NCI-H510A (cell line): Measurements from ENCODE around the gene HBA1.
"Not testable (repeated sequence)": the region's sequence is repeated elsewhere in the genome, so short reads cannot be mapped to it uniquely, and the experiment has no call there.

Source experiments
- DNase-seq: peaks from one replicate; lab custom pipeline; 2025; lab: John Stamatoyannopoulos, UW

HBA1 gene

GRCh38 chr16:159136-159849 is 17.2 kb upstream of the HBA1 start:
- DNase-seq = no peak

GRCh38 chr16:160242-160641 is 16.2 kb upstream of the HBA1 start:
- not testable (repeated sequence) for DNase-seq

DNA sequence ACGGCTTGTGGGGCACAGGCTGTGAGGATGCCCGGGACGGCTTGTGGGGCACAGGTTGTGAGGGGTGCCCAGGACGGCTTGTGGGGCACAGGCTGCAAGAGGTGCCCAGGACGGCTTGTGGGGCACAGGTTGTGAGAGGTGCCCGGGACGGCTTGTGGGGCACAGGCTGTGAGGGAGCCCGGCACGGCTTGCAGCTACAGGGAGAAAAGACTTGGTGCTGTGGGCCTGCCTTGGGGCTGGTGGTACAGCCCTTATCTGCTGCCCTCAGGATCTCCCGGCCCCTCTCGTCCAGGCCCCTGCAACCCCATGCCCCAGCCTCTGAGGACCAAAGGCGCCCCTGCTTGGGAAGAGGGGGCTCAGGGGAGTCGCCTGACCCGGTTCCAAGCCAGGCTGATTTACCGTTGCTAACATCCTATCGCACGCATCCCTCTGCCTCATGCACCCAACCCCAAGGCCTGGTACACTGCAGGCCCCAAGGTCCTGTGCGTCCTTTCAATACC is 15.7 kb upstream of the HBA1 start:
- no peak for DNase-seq

DNA sequence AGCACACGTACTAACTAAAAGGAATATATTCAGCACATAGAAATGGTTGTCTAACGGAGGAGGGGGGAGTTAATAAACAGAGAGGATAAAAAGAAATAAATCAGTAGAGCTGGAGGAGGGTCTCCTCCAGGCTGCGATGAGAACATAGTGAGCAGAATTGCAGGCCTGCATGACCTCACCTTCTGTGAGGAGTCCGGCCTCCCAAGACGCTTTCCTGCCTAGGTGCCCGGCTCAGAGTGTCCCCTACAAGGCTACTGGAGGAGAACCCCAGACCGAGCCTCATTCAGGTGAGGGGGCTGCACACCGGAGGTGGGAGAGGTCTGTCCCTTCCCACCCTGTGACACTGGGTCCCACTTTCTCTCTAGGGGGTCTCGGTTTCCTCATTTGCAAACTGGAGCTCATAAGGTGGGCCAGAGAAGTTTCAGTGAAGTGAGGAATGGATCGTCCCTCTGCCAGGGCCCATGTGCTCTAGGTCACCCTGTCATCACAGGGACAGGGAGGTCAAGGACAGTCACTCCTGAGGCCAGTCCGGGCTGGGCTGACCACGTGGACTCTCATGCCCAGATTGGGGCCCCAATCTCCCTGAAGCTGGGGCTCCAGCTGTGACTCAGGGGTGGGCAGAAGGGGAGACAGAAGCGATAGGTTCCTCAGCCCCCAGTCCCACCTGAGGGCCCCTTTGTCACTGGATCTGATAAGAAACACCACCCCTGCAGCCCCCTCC is 14.0 kb upstream of the HBA1 start:
- DNase-seq = no peak

DNA sequence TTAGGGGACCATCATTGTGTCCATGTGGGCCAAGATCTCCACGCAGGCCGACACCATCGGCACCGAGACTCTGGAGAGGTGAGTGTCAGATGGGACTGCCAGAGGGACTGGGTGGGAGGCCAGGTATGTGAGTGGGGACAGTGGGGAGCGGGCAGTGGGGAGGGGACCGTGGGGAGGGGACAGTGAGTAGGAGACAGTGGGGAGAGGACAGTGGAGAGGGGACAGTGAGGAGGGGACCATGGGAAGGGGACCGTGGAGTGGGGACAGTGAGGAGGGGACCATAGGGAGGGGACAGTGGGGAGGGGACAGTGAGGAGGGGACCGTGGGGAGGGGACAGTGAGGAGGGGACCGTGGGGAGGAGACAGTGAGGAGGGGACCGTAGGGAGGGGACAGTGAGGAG is 13.3 kb upstream of the HBA1 start:
- not testable (repeated sequence) for DNase-seq

GRCh38 chr16:163696-164095 is 12.8 kb upstream of the HBA1 start:
- DNase-seq = not testable (repeated sequence)

DNA sequence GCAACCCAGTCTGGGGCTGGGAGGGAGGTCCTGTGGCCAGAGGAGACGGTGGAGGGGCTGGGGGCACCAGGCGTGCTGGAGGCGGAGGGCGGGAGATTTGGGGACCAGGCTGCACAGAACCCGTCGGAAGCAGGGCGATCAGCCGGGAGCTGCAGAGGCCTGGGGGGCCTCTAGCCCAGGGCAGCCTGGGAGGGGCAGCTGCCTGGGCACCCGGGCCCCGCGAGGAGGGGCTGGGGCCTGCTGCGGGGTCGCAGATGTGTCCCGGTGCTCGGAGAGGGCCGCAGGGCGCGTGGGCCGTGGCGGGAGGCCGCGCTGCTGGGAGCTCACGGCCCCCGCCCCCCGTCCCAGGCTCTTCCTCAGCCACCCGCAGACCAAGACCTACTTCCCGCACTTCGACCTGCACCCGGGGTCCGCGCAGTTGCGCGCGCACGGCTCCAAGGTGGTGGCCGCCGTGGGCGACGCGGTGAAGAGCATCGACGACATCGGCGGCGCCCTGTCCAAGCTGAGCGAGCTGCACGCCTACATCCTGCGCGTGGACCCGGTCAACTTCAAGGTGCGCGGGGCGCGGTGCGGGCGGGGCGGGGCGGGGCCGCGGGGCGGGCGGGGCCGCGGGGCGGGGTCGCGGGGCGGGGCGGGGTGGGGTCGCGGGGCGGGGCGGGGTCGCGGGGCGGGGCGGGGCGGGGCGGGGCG is 12.2 kb upstream of the HBA1 start:
- not testable (repeated sequence) for DNase-seq

GRCh38 chr16:164827-165538 is 11.5 kb upstream of the HBA1 start:
- DNase-seq = no peak

- DNase-seq = no peak
These were observed 10.7 kb upstream of the HBA1 start, which contains the start of gene HBM for GRCh38 chr16:165539-166374. Gene HBM (plus strand): TSS chr16:165978. CDS start chr16:165998, 20 bp downstream.

DNA sequence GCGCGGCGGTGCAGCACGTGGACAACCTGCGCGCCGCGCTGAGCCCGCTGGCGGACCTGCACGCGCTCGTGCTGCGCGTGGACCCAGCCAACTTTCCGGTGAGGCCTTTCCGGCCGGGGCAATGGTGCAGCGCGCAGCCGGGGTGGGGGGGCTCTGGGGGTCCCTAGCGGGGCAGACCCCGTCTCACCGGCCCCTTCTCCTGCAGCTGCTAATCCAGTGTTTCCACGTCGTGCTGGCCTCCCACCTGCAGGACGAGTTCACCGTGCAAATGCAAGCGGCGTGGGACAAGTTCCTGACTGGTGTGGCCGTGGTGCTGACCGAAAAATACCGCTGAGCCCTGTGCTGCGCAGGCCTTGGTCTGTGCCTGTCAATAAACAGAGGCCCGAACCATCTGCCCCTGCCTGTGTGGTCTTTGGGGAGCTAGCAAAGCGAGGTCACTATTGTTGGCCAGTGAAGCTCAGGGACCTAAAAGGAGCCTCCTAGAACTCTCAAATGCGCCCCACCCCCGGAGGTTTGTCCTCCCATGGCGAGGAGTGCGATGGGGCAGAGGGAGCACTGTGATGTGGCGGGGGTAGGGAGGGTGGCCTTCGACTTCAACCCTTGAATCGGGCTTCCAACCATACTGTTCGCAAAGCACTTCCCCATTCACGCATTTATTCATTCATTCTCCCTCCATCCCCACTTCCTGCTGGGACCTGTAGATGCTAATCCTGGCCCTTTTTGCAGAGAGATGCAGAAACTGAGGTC is 9.9 kb upstream of the HBA1 start:
- DNase-seq = no peak

GRCh38 chr16:167122-167690 is 9.3 kb upstream of the HBA1 start:
- DNase-seq = no peak

GRCh38 chr16:168424-168823 is 8.1 kb upstream of the HBA1 start:
- no peak for DNase-seq

DNA sequence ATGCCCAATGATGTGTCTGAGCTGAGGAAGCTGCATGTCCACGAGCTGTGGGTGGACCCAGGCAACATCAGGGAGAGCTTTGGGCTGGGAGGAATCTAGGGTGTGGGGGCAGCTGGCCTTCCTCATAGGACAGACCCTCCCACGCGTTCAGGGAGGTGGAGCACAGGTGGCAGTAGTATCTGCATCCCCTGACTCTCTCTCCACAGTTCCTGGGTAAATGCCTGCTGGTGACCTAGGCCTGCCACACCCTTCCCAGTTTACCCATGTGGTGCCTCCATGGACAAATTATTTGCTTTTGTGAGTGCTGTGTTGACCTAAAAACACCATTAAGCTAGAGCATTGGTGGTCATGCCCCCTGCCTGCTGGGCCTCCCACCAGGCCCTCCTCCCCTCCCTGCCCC is 7.5 kb upstream of the HBA1 start:
- no peak for DNase-seq

GRCh38 chr16:170088-170507 is 6.4 kb upstream of the HBA1 start:
- not testable (repeated sequence) for DNase-seq

GRCh38 chr16:170788-171187 is 5.7 kb upstream of the HBA1 start:
- no peak for DNase-seq

- not testable (repeated sequence) for DNase-seq
These were observed 4.0 kb upstream of the HBA1 start, which contains the start of gene HBA2 for GRCh38 chr16:172374-172941. Gene HBA2 (plus strand): TSS chr16:172876. CDS start chr16:172913, 37 bp downstream.

DNA sequence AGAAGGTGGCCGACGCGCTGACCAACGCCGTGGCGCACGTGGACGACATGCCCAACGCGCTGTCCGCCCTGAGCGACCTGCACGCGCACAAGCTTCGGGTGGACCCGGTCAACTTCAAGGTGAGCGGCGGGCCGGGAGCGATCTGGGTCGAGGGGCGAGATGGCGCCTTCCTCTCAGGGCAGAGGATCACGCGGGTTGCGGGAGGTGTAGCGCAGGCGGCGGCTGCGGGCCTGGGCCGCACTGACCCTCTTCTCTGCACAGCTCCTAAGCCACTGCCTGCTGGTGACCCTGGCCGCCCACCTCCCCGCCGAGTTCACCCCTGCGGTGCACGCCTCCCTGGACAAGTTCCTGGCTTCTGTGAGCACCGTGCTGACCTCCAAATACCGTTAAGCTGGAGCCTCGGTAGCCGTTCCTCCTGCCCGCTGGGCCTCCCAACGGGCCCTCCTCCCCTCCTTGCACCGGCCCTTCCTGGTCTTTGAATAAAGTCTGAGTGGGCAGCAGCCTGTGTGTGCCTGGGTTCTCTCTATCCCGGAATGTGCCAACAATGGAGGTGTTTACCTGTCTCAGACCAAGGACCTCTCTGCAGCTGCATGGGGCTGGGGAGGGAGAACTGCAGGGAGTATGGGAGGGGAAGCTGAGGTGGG is 3.1 kb upstream of the HBA1 start:
- DNase-seq = not testable (repeated sequence)

DNA sequence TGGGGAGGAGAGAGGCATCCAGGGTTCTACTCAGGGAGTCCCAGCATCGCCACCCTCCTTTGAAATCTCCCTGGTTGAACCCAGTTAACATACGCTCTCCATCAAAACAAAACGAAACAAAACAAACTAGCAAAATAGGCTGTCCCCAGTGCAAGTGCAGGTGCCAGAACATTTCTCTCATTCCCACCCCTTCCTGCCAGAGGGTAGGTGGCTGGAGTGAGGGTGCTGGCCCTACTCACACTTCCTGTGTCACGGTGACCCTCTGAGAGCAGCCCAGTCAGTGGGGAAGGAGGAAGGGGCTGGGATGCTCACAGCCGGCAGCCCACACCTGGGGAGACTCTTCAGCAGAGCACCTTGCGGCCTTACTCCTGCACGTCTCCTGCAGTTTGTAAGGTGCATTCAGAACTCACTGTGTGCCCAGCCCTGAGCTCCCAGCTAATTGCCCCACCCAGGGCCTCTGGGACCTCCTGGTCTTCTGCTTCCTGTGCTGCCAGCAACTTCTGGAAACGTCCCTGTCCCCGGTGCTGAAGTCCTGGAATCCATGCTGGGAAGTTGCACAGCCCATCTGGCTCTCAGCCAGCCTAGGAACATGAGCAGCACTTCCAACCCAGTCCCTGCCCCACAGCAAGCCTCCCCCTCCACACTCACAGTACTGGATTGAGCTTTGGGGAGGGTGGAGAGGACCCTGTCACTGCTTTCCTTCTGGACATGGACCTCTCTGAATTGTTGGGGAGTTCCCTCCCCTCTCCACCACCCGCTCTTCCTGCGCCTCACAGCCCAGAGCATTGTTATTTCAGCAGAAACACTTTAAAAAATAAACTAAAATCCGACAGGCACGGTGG is 2.3 kb upstream of the HBA1 start:
- not testable (repeated sequence) for DNase-seq
